RKO (cell line): ENCODE measurements around the gene TP53I11.

Experiments used
- DNase-seq: peaks from one replicate; pipeline ENCODE4 v3.0.0-alpha.2; 2016; ENCODE audit warnings: low spot score

Gene TP53I11

GRCh38 chr11:44955015-44955738 is 4.5 kb upstream of the TP53I11 start:
- DNase-seq: no peak

- DNase-seq: no peak
Measured at GRCh38 chr11:44954051-44954906, 3.6 kb upstream of the TP53I11 start.

DNA sequence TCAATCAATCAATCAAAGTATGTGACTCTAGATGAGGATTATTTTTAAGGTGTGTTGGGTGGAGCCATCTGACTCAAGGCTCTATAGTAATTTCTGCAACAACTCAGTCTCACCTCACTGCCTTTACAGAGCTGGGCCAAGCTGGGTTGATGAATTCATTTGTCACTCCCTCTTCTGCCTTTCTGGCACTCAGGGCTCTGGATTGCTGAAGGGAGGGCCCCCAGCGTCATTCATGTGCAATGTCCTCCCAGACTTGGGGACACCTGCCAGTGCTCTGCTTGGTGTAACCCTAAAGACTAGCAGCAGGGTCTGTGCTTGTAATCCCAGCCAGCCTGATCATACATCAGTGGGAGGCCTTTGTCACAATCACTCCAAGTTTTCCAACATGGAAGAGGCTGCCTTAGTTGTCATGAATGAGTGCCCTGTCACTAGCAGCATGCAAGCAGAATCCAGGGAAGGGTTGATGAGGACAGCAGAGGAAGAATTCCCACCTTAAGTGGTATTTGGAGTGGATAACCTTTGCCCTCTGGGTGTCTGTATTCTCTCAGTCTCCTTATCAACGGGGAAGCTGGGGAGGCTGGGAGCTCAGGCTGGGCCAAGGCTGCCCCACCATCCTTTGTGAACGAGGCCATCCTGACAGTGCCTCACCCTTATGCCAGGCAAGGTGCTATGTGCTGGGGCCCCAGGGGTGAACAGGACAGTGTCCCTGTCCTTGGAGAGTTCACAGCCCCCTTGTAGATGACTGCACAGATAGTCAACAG is 2.0 kb upstream of the TP53I11 start:
- DNase-seq: no peak

- DNase-seq: no peak
Measured at GRCh38 chr11:44952082-44952481, 1.4 kb upstream of the TP53I11 start.

DNA sequence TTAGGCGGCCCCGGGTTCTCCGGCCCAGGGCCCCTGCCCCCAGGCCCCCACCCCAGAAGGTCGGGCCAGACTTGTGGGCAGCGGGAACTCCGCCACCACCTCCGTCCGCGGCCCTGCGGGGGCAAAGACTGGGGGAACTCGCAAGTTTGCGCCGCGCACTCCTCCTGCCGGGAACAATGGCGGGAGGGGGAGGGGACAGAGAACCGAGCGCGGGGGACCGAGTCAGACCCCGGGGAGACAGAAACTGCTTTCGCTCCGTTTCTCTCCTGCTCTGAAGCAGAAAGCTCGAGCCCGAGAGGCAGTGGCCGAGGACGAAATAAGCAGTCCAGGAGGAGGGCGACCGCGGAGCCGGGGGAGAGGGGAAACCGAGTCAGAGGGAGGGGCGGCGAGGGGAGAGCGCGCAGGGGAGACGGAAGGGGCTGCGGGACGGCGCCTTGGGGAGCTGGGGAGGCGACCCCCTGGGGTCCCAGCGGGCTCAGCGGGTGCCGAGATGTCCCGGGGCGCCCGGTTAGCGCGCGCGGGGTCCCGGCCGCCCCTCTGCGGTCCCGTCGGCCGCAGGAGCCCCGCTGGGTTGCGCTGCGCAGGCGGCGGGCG is 555 bp downstream of the TP53I11 start:
- no peak for DNase-seq

DNA sequence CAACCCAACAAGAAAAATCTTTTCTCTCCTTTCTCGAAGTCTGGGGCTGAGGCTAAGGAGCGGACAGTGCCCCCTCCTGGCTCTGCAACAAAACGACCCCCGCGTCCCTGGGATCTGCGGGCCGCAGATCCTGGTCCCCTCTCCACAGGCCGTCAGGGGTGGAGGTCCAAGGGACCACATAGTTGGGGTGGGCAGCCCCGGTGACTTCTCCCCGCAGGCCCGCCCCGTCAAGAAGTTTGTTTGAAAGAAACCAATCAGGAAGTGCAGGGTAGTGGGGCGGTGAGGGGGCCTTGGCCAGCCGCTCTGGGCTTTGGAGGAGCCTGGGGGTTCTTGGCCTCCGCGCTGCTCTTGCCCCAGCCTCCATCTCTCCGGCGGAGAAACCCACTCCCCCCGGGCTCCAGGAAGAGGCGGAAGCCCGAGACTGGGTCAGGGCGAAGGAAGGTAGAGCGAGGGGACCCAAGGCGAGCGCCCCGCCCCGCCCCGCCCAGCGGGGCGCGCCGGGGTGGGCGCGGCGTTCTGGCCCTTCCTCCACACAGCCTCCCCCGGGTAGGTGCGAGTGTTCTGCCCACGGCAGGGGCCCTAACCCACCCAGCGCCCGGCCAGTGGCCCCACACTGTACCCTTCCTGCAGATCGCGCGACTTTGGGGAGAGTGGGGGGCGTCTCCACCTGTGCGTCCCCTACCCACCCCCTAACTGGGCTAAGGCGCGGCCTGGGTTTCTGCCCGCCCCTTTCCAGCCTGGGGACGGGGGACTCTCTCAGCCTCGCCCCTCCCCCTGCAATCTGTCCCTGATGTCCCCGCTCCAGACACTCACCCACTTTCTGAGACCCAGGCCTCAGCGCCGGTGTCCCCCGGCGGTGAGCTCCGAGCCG is 1.3 kb downstream of the TP53I11 start:
- DNase-seq: peak; percentile 26

- no peak for DNase-seq
Measured at GRCh38 chr11:44948155-44948554, 2.5 kb downstream of the TP53I11 start.

GRCh38 chr11:44947114-44947513 is 3.6 kb downstream of the TP53I11 start:
- DNase-seq: no peak

DNA sequence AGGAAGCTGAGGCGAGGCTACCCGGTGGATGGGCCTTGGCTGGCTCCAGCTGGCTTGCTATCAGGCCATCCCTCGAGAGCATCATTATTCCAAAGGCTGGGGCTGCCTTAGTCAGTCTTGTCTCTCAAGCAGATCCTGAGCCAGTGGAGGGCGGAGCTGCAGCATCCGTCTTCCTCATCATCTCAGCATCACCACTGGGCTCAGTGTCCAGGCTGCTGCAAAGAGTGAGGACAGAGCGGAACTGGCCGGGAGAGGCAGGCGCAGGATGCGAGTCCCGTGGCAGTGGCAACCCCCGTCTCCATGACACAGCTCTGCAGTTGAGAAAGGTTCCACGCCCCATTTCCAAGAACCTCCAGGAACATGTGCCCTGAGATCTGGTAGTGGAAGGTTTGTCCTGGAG is 4.4 kb downstream of the TP53I11 start:
- DNase-seq: no peak

- DNase-seq: no peak
Measured at GRCh38 chr11:44945666-44946065, 5.0 kb downstream of the TP53I11 start.

GRCh38 chr11:44944853-44945235 is 5.8 kb downstream of the TP53I11 start:
- no peak for DNase-seq

DNA sequence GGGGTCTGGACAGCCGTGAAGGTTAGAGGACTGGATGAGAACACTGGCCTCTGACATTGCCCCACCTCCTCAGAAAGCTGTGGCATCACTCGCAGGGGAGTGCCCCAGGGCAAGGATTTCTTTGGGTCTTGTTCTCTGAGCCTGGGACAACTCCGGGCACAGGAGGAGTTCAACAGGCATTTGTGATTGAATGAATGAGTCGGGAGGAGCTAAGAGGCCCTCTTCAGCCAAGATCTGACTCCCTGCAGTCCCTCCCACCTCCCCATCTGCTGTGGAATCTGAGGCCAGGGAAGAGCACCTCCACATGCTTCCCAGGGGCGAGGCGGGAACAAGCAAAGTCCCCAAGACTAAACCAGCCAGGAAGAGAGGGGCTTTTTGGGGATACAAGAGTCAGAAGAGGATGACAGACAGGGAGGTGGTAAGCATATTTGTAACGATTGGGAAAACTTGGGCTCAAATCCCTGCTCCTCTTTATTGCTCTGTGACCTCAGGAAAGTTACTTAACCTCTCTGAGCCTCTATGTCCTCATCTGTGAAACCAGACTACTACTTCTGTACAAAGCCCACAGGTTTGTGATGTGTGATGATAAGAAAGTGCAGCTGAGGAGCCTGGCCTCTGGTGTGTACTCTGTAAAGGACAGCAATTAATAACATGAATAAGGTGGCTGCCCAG is 6.4 kb downstream of the TP53I11 start:
- DNase-seq: no peak

GRCh38 chr11:44943696-44944095 is 7.0 kb downstream of the TP53I11 start:
- DNase-seq: no peak

- DNase-seq: no peak
Measured at GRCh38 chr11:44943118-44943517, 7.6 kb downstream of the TP53I11 start.

- DNase-seq: no peak
Measured at GRCh38 chr11:44942029-44942955, 8.4 kb downstream of the TP53I11 start.

DNA sequence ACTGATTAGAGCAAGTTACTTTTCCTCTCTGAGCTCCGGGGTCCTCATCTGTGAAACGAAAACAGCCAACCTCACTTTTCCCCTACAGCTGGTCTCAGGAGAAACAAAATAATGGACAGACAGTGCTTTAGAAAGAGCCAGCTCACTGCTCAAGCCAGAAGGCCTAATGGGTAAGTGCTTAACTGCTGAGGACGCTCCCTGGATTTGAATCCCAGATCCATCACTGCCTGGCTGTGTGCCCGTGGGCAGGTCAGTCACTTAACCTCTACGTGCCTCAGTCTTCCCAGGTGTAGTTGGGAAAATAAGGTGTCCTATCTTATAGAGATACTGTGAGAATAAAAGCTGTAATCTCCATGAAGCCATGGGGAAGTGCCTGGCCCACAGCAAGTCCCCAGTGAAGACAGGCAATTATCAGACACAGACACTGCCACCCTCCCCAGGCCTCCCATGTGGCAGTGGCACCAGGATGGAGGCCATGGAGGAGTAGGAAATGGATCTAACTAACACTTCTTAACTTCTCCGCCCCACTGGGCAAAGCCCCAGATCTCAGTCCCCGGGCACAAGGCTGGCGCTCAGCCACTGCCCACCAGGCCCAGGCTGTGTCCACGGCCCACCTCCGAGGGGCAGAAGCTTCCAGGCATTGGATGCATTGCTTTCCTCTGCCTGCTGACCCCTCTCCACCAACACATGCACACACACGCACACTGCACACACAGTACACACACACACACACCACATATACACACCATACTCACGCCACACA is 9.2 kb downstream of the TP53I11 start:
- no peak for DNase-seq

DNA sequence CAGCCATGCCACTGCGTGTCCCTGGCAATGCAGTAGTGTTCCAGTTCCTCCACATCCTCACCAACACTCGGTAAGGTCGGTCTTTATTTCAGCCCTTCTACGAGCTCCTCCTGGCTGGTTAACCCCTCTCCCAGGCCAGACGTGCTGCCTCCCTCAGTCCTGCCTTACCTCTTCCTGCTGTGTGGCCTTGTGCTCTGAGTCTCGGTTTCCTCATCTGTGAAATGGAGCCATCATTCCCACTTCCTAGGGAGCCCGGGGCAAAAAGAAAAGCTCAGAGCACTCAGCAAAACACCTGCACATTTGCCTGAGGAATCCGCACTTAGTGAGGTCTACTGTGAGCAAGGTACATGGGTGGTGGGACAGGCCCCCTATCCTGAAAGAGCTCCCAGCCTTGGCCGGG is 9.8 kb downstream of the TP53I11 start:
- no peak for DNase-seq

DNA sequence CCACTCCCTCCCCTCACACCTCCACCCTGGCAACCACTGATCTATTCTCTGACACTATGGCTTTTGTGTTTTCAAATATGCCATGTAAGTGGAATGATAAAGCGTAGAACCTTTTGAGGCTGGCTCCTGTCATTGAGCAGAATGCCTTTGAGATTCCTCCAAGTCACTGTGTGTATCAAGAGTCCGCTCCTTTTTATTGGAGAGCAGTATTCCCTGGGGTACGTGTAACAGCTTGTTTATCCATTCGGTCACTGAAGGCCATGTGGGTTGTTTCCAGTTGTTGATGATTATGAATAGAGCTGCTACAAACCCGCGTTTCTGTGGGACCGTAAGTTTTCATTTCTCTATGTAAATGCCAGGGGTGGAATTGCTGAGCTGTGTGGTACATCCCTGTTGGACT is 10.3 kb downstream of the TP53I11 start:
- no peak for DNase-seq
